RWPE1 (cell line): ENCODE data around the gene LRFN5.
"Not testable (repeated sequence)": the region's sequence is repeated elsewhere in the genome, so short reads cannot be mapped to it uniquely, and the experiment has no call there.

ENCODE experiments used
- CTCF ChIA-PET: fragments of 350-600 bp; sonication (Branson Sonifier 250); formaldehyde crosslinking; extraction: SDS; loops from one replicate; lab custom pipeline; 2021; lab: Yijun Ruan, JAX
- POLR2A ChIA-PET: fragments of 400-600 bp; formaldehyde crosslinking; extraction: SDS; loops from one replicate; lab custom pipeline; 2020; ENCODE audit warnings: antibody characterized with exemption; ENCODE audit not compliant: low non-redundant PET; lab: Yijun Ruan, JAX
- DNase-seq: peaks from one replicate; pipeline ENCODE4 v3.0.0; 2012; ENCODE audit warnings: low spot score
- H3K27ac ChIP-seq: fragments of 450-650 bp; 2 replicates; pipeline ENCODE4 v1.5.1; 2017
- CTCF ChIP-seq: fragments of 450-650 bp; conservative IDR thresholded peaks from 2 replicates; pipeline ENCODE4 v1.5.1; 2017; ENCODE audit warnings: low read depth, mild to moderate bottlenecking

LRFN5 gene

GRCh38 chr14:41662780-41663472 is 56.2 kb downstream of the LRFN5 start:
- no peak overlapping the region for H3K27ac ChIP-seq
- CTCF ChIA-PET: no interaction called here
- POLR2A ChIA-PET: no interaction called here
- no peak for DNase-seq
- TF ChIP-seq CTCF: no peak

GRCh38 chr14:41663473-41663850 is 56.8 kb downstream of the LRFN5 start:
- H3K27ac ChIP-seq: no peak overlapping the region
- no peak for TF ChIP-seq CTCF
- DNase-seq: no peak
- POLR2A ChIA-PET: no interaction called here
- CTCF ChIA-PET: no interaction called here

GRCh38 chr14:41666301-41666700 is 59.6 kb downstream of the LRFN5 start:
- ChIA-PET POLR2A (no interaction called here), CTCF (no interaction called here)
- H3K27ac ChIP-seq: no peak overlapping the region
- TF ChIP-seq CTCF: no peak
- DNase-seq: no peak

- ChIA-PET CTCF (no interaction called here), POLR2A (no interaction called here)
- no peak overlapping the region for H3K27ac ChIP-seq
- no peak for TF ChIP-seq CTCF
- DNase-seq: no peak
Observed at GRCh38 chr14:41668356-41668755, 61.7 kb downstream of the LRFN5 start.

GRCh38 chr14:41673601-41674000 is 66.9 kb downstream of the LRFN5 start:
- CTCF ChIA-PET, POLR2A ChIA-PET, H3K27ac ChIP-seq, DNase-seq: not testable (repeated sequence)

- POLR2A ChIA-PET, H3K27ac ChIP-seq, CTCF ChIA-PET, DNase-seq: not testable (repeated sequence)
Observed at GRCh38 chr14:41674511-41674971, 67.9 kb downstream of the LRFN5 start.

GRCh38 chr14:41699486-41699885 is 92.8 kb downstream of the LRFN5 start:
- POLR2A ChIA-PET: no interaction called here
- TF ChIP-seq CTCF: no peak
- CTCF ChIA-PET: interaction anchor here (0.5 kb wide), 1 partner anchor 1448 kb away, joined by 4 read pairs; no protein-coding TSS in a partner anchor
- no peak for DNase-seq
- H3K27ac ChIP-seq: no peak overlapping the region
